ENCODE results near the gene SSR3.

- TF ChIP-seq, protein P1, sequence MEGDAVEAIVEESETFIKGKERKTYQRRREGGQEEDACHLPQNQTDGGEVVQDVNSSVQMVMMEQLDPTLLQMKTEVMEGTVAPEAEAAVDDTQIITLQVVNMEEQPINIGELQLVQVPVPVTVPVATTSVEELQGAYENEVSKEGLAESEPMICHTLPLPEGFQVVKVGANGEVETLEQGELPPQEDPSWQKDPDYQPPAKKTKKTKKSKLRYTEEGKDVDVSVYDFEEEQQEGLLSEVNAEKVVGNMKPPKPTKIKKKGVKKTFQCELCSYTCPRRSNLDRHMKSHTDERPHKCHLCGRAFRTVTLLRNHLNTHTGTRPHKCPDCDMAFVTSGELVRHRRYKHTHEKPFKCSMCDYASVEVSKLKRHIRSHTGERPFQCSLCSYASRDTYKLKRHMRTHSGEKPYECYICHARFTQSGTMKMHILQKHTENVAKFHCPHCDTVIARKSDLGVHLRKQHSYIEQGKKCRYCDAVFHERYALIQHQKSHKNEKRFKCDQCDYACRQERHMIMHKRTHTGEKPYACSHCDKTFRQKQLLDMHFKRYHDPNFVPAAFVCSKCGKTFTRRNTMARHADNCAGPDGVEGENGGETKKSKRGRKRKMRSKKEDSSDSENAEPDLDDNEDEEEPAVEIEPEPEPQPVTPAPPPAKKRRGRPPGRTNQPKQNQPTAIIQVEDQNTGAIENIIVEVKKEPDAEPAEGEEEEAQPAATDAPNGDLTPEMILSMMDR (conservative IDR thresholded peaks at IDR 0.05 in 1 of 2, IDR thresholded peaks at IDR 0.05 in 1 of 2; ENCODE audit: extremely low read depth in 1 of 2, insufficient read depth in 1 of 2, low read depth in 1 of 2, low read length in 2 of 2), result no peak
- no peak for TF ChIP-seq EZH2 (IDR thresholded peaks at IDR 0.05; ENCODE audit: borderline replicate concordance, low read length)
Observed at GRCh38 chr3:156601497-156601896, 46.6 kb upstream of the SSR3 start.
